ENCODE measurements around the gene HSPE1.

Gene HSPE1

DNA sequence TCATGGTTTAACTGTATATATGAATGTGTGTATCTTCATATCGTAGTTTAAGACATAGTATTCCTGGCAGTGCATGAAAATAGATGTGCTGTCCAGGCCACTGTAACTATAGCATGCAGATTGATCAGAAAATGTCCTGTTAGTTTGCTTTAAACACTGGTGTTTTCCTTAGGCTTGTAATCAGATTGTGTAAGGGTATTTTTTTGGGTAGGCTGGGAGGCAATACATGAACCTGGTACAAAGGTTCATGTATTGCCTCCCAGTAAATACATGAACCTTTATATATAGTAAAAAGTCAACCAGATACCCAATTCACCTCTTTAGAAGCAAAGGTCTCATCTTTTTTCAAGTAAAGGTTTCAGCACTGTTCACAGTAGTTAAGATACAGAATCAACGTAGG, 45.3 kb upstream of the HSPE1 start:
- TF ChIP-seq, protein P1, sequence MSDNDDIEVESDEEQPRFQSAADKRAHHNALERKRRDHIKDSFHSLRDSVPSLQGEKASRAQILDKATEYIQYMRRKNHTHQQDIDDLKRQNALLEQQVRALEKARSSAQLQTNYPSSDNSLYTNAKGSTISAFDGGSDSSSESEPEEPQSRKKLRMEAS (IDR thresholded peaks at IDR 0.05): no peak
- no peak for TF ChIP-seq TEAD4 (IDR thresholded peaks at IDR 0.05)
- no peak for TF ChIP-seq ZBTB7A (IDR thresholded peaks at IDR 0.05; ENCODE audit: low read depth)
- no peak for TF ChIP-seq TCF12 (IDR thresholded peaks at IDR 0.05; ENCODE audit: low read depth)
- no peak for TF ChIP-seq RAD21 (IDR thresholded peaks at IDR 0.05; ENCODE audit: low read depth)
- TF ChIP-seq, protein P2, sequence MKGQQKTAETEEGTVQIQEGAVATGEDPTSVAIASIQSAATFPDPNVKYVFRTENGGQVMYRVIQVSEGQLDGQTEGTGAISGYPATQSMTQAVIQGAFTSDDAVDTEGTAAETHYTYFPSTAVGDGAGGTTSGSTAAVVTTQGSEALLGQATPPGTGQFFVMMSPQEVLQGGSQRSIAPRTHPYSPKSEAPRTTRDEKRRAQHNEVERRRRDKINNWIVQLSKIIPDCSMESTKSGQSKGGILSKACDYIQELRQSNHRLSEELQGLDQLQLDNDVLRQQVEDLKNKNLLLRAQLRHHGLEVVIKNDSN (IDR thresholded peaks at IDR 0.05): no peak
- no peak for TF ChIP-seq FOXM1 (IDR thresholded peaks at IDR 0.05; ENCODE audit: borderline replicate concordance, low read depth)
- TF ChIP-seq TAF1 (IDR thresholded peaks at IDR 0.05; ENCODE audit: low read depth): no peak
- TF ChIP-seq NFIC (IDR thresholded peaks at IDR 0.05): no peak
- TF ChIP-seq EP300 (IDR thresholded peaks at IDR 0.05; ENCODE audit: borderline replicate concordance): no peak
- no peak for TF ChIP-seq YY1 (IDR thresholded peaks at IDR 0.05; ENCODE audit: low read depth)
- TF ChIP-seq, protein P3, sequence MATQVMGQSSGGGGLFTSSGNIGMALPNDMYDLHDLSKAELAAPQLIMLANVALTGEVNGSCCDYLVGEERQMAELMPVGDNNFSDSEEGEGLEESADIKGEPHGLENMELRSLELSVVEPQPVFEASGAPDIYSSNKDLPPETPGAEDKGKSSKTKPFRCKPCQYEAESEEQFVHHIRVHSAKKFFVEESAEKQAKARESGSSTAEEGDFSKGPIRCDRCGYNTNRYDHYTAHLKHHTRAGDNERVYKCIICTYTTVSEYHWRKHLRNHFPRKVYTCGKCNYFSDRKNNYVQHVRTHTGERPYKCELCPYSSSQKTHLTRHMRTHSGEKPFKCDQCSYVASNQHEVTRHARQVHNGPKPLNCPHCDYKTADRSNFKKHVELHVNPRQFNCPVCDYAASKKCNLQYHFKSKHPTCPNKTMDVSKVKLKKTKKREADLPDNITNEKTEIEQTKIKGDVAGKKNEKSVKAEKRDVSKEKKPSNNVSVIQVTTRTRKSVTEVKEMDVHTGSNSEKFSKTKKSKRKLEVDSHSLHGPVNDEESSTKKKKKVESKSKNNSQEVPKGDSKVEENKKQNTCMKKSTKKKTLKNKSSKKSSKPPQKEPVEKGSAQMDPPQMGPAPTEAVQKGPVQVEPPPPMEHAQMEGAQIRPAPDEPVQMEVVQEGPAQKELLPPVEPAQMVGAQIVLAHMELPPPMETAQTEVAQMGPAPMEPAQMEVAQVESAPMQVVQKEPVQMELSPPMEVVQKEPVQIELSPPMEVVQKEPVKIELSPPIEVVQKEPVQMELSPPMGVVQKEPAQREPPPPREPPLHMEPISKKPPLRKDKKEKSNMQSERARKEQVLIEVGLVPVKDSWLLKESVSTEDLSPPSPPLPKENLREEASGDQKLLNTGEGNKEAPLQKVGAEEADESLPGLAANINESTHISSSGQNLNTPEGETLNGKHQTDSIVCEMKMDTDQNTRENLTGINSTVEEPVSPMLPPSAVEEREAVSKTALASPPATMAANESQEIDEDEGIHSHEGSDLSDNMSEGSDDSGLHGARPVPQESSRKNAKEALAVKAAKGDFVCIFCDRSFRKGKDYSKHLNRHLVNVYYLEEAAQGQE (IDR thresholded peaks at IDR 0.05; ENCODE audit: low read depth): no peak
- TF ChIP-seq CREB1 (IDR thresholded peaks at IDR 0.05; ENCODE audit: low read depth): no peak
- no peak for TF ChIP-seq EGR1 (IDR thresholded peaks at IDR 0.05)
- no peak for TF ChIP-seq CEBPB (IDR thresholded peaks at IDR 0.05)

DNA sequence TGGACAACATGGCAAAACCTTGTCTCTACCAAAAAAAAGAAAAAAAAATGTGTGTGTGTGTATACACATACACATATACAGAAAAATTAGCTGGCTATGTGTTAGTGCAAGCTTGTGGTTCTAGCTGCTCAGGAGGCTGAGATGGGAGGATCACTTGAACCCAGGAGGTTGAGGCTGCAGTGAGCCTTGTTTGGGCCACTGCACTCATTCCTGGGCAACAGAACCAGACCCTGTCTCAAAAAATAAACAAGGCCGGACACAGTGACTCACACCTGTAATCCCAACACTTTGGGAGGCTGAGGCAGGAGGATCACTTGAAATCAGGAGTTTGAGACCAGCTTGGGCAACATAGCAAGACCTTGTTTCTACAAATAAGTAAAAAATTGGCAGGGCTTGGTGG, 44.8 kb upstream of the HSPE1 start:
- TF ChIP-seq, protein P3 (IDR thresholded peaks at IDR 0.05; ENCODE audit: low read depth): no peak
- TF ChIP-seq CREB1 (IDR thresholded peaks at IDR 0.05; ENCODE audit: low read depth) (no peak), ZBTB7A (IDR thresholded peaks at IDR 0.05; ENCODE audit: low read depth) (no peak), RAD21 (IDR thresholded peaks at IDR 0.05; ENCODE audit: low read depth) (no peak), EP300 (IDR thresholded peaks at IDR 0.05; ENCODE audit: borderline replicate concordance) (no peak), TEAD4 (IDR thresholded peaks at IDR 0.05) (no peak), CEBPB (IDR thresholded peaks at IDR 0.05) (no peak), EGR1 (IDR thresholded peaks at IDR 0.05) (no peak), NFIC (IDR thresholded peaks at IDR 0.05) (no peak), TAF1 (IDR thresholded peaks at IDR 0.05; ENCODE audit: low read depth) (no peak), TCF12 (IDR thresholded peaks at IDR 0.05; ENCODE audit: low read depth) (no peak), YY1 (IDR thresholded peaks at IDR 0.05; ENCODE audit: low read depth) (no peak), FOXM1 (IDR thresholded peaks at IDR 0.05; ENCODE audit: borderline replicate concordance, low read depth) (no peak)
- TF ChIP-seq, protein P2 (IDR thresholded peaks at IDR 0.05): no peak
- TF ChIP-seq, protein P1 (IDR thresholded peaks at IDR 0.05): no peak

DNA sequence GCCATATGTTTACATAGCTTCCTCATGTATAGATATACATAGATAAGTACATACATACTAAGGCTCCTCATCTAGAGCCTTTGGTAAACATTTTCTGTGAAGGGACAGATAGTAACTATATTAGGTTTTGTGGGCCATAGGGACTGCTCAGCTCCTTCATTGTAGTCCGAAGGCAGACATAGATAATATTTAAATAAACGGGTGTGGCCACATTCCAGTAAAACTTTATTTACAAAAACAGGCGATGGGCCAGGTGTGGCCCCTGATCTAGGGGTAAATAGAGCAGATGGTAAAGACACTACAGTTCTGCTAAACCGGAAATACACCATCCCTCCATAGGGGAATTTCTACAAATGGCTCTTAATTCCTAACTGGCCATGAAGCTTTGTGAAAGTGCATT, 39.5 kb upstream of the HSPE1 start:
- TF ChIP-seq, protein P1 (IDR thresholded peaks at IDR 0.05): no peak
- TF ChIP-seq, protein P2 (IDR thresholded peaks at IDR 0.05): no peak
- TF ChIP-seq TEAD4 (IDR thresholded peaks at IDR 0.05): no peak

DNA sequence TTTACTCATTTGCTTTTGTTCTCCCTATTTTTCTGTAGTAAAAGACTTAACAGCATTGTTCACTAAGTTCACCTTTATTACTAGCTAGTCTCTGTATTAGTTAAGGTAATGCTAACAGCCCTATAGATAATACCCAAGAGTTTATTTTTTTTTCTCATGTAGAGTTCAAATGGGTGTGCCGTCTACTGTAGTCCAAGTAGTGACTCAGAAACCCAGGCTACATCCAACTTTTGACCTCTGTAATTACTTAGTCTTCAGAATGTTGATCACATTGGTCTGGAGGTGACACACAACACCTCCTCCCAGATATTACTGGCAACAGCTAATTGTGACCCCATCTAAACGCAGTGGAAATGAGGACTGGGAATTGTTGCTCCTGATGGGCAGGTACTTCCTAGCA, 39.1 kb upstream of the HSPE1 start:
- TF ChIP-seq CEBPB (IDR thresholded peaks at IDR 0.05) (no peak), TEAD4 (IDR thresholded peaks at IDR 0.05) (no peak), TCF12 (IDR thresholded peaks at IDR 0.05; ENCODE audit: low read depth) (no peak), TAF1 (IDR thresholded peaks at IDR 0.05; ENCODE audit: low read depth) (no peak), EP300 (IDR thresholded peaks at IDR 0.05; ENCODE audit: borderline replicate concordance) (no peak), ZBTB7A (IDR thresholded peaks at IDR 0.05; ENCODE audit: low read depth) (no peak), NFIC (IDR thresholded peaks at IDR 0.05) (no peak)
- TF ChIP-seq, protein P1 (IDR thresholded peaks at IDR 0.05): no peak

DNA sequence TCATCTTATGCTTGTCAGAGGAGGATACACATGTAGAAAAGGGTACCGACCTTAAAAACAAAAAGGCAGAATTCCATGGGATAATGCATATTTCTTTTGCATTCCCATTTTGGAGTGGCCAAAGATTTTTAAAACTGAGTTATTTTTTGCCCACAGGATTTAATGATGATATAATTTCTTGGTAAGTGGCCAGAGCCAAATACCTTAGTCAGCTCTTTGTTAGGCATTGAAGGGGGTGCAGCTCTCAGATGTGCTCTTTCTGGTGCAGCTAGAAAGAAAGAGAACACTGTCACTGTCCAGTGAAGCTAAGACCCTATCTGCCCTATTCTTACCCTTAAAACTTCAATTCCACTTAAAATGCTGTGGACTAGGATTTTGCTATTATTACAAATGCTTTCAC, 36.0 kb upstream of the HSPE1 start:
- TF ChIP-seq YY1 (IDR thresholded peaks at IDR 0.05; ENCODE audit: low read depth) (no peak), CEBPB (IDR thresholded peaks at IDR 0.05) (no peak), ZBTB7A (IDR thresholded peaks at IDR 0.05; ENCODE audit: low read depth) (no peak), TCF12 (IDR thresholded peaks at IDR 0.05; ENCODE audit: low read depth) (no peak), TEAD4 (IDR thresholded peaks at IDR 0.05) (no peak), CREB1 (IDR thresholded peaks at IDR 0.05; ENCODE audit: low read depth) (no peak), FOXM1 (IDR thresholded peaks at IDR 0.05; ENCODE audit: borderline replicate concordance, low read depth) (no peak), EP300 (IDR thresholded peaks at IDR 0.05; ENCODE audit: borderline replicate concordance) (no peak), TAF1 (IDR thresholded peaks at IDR 0.05; ENCODE audit: low read depth) (no peak), EGR1 (IDR thresholded peaks at IDR 0.05) (no peak), RAD21 (IDR thresholded peaks at IDR 0.05; ENCODE audit: low read depth) (no peak)
- TF ChIP-seq, protein P2 (IDR thresholded peaks at IDR 0.05): no peak
- TF ChIP-seq, protein P1 (IDR thresholded peaks at IDR 0.05): no peak
- TF ChIP-seq, protein P3 (IDR thresholded peaks at IDR 0.05; ENCODE audit: low read depth): no peak
